GM19193 (cell line): ENCODE results near the gene RASSF8.

Experiments used
- POLR2A ChIP-seq: IDR thresholded peaks from 4 replicates; pipeline ENCODE4 v1.6.1; 2011; ENCODE audit not compliant: insufficient read depth, insufficient read length; ENCODE audit errors: extremely low read depth

Gene RASSF8

DNA sequence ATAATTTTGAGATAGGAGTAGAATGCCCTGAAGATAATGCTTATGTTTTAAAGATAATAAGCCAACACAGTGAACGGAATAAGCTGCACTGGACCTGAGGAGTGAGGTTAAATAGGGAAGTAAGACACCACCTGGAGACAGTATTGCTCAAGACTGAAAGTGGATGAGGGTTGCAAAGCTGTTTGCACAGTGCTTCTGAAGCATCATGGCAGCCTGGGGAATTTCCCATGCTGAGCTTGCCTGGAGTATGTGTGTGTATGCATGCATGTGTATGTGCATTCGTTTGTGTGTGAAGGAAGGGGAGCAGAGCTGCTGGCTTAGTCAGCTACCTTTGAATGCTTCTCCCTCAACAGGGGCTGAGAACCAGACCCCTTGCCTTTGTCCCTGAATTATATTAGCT, 130.5 kb downstream of the RASSF8 start:
- TF ChIP-seq POLR2A, result no peak

DNA sequence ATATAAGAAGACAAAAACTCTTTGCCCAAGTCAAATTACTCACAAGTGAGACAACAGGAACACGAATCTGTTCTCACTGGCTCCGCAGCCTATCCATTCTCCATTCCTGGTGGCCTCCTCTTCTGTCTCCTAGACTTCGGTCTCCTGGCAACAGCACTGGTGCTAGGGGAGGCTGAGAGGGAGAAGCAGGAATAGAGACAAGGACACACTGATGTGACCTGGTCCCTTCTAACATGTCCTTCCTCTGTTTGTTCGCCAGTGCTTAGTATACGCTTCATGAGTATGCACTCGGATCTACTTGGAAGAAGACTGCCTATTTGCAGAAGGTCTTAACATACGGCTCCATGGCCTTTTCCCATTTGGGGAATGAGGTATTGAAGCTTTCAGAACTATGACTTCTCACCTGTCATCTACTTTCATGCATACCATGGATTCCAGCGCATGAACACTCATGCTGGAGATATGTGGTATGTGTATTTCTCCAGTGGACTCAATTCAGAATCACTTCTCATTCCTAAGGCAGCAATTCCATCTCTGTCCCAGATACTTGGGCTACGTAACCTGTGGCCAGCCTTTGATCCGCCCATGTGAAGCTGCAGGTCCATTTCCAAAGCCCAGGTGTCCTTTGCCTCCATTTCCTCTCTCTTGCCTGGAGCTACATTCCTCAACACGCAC, 132.5 kb downstream of the RASSF8 start:
- TF ChIP-seq POLR2A, result no peak

- TF ChIP-seq POLR2A, result no peak
Observed at GRCh38 chr12:26091822-26092221, 133.3 kb downstream of the RASSF8 start.

GRCh38 chr12:26092346-26093105, 134.0 kb downstream of the RASSF8 start:
- no peak for TF ChIP-seq POLR2A

DNA sequence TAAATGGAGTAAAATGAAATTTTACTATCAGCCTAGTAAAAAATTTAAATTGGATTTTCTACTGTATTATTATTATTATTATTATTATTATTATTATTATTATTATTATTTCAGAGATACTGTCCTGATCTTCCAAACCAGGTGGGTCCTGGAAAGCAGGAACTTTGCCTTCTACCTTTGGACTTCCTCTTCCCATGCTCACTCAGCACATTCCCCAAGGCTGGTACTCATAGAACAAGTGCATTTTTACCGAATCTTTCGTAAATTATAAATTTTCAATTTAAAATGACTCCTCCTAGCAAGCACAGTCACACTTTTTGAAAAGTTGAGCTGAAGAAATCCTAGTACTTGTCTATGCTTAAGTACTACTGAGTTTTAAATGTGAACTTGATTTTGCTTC, 136.7 kb downstream of the RASSF8 start:
- no peak for TF ChIP-seq POLR2A

- TF ChIP-seq POLR2A, result no peak
Observed at GRCh38 chr12:26096036-26096435, 137.6 kb downstream of the RASSF8 start.

GRCh38 chr12:26097046-26097878, 138.8 kb downstream of the RASSF8 start:
- no peak for TF ChIP-seq POLR2A

GRCh38 chr12:26100666-26101349, 142.3 kb downstream of the RASSF8 start:
- no peak for TF ChIP-seq POLR2A

GRCh38 chr12:26101350-26101734, 142.9 kb downstream of the RASSF8 start:
- TF ChIP-seq POLR2A, result no peak

- TF ChIP-seq POLR2A, result no peak
Observed at GRCh38 chr12:26101763-26102162, 143.3 kb downstream of the RASSF8 start.

DNA sequence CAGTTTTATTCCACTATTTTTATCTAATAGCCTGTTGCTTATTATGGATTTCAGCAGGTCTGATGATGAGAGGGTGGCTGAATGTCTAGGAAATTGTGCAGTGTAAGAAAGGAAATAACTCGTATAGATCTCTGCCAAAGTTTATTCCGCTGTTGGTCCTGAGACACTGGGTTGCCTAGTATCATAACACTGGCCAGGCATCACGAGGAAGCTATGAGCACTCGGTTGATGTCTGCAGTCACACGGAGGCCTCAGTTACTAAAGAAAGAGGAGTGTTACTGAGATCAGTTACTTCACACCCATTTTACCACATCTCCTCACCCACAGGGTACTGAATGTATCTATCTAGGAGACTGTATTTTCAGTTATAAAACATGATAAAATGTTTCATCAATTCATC, 144.5 kb downstream of the RASSF8 start:
- TF ChIP-seq POLR2A, result no peak

GRCh38 chr12:26106347-26106746, 147.9 kb downstream of the RASSF8 start:
- no peak for TF ChIP-seq POLR2A

GRCh38 chr12:26108915-26109314, 150.4 kb downstream of the RASSF8 start:
- TF ChIP-seq POLR2A, result no peak

DNA sequence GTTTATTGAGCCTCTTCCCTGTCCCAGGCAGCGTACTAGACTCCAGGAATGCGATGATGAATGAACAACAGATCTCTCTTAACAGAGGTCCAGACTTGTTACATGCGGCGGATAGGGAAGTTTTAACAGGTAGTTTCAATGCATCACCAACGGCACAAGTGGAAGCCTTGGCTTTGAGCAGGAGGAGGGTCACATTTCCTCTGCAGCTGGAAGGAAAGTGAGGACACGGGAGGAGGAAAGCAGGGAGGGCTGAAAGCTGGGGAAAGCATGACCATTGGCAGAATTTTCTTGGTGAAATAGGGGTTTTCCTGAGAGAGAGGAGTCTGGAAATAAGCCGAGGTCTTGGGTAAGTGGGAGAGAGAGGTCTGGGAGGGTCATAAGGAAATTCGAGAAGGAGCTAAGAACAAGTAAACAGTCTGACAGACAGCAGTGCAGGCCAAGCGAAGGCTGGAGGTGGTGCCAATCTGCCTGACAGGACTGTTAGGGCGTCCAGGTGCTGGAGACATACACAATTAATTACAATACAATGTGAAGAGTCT, 150.9 kb downstream of the RASSF8 start:
- no peak for TF ChIP-seq POLR2A

GRCh38 chr12:26112232-26112631, 153.8 kb downstream of the RASSF8 start:
- no peak for TF ChIP-seq POLR2A
